ENCODE results near the gene TBRG4. TPM values are rescaled to one million over a fixed set of nuclear protein-coding genes. Genes with fewer than 3 reads are reported as not detected.

The TBRG4 gene
- total RNA-seq, 1 experiment from 2014 or later = 127 TPM

DNA sequence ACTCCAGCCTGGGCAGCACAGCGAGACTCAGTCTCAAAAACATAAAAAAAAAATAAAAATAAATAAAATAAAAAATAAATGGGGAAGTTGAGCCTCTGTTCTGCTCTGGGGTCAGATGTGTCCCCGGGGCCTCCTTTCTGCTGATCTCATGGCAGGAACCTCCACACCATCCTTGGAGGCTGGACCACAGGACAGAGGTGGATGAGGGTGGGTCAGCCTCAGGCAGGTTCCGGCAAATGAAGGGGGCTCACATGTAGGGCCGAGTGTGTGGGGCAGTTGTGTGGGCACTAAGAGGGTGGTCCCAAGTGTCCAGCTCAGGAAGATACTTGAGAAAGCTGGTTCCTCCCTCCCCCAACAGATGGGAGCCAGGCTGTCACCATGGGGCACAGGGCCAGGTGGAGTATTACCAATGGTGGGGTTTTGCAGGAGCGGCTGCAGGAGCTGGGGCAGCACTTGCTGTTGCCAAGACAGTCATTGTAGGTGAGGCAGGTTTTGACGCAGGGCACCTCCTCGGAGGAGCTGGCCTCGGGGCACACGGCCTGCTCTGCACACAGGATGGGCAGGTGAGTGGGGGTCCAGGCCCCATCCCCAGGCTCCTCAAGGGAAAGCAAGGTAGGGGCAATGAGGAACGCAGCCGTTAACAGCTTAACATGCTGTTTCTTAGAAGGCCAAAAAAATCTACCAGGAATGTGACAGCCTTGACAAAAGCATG lies 13.9 kb upstream of the TBRG4 start:
- Mint-ChIP-seq H3K27me3 (ENCODE audit: low read depth) (peaks cover 9% of the 10 kb centered on the region), H3K27ac (no peak overlapping the region; a peak in 1 of 7 replicates), H3K9me3 (no peaks in the 10 kb centered on the region), H3K4me3 (no peak overlapping the region), H3K4me1 (peaks cover 11% of the 10 kb centered on the region in 2 experiments), H3K36me3 (ENCODE audit: insufficient read depth in 1 of 3, low read depth in 3 of 3) (no peaks in the 10 kb centered on the region)
- Histone ChIP-seq H3T11ph (ENCODE audit: low read length) (no peak overlapping the region), H3K56ac (ENCODE audit: insufficient read length, low read depth, low read length) (no peak overlapping the region), H2BK12ac (ENCODE audit: insufficient read length, low read depth, low read length) (no peak overlapping the region), H2AFZ (ENCODE audit: low read length) (no peak overlapping the region), H3K27me3 (ENCODE audit: insufficient read depth, low read length) (no peaks in the 10 kb centered on the region), H3K4ac (ENCODE audit: low read depth, low read length) (no peak overlapping the region), H4K5ac (ENCODE audit: insufficient read length, low read depth, low read length) (no peak overlapping the region), H4K8ac (replicated peaks; ENCODE audit: insufficient read length, low read depth, low read length) (no peak overlapping the region), H2BK120ac (ENCODE audit: low read depth, low read length, poor library complexity, severe bottlenecking) (no peak overlapping the region), H3K27ac (ENCODE audit: insufficient read length, low read depth, low read length) (no peak overlapping the region), H3K18ac (ENCODE audit: insufficient read length, low read depth, low read length) (no peak overlapping the region), H3K9me3 (ENCODE audit: control insufficient read depth, low read depth, low read length) (no peaks in the 10 kb centered on the region), H3K79me2 (ENCODE audit: insufficient read depth, low read length) (no peaks in the 10 kb centered on the region), H4K20me1 (ENCODE audit: control insufficient read depth, insufficient read depth, insufficient read length) (no peaks in the 10 kb centered on the region), H2AK5ac (ENCODE audit: insufficient read length, low read length) (no peak overlapping the region), H3K4me1 (ENCODE audit: insufficient read depth, low read length) (no peaks in the 10 kb centered on the region), H2BK5ac (ENCODE audit: insufficient read length, low read length) (no peak overlapping the region), H3K9ac (ENCODE audit: extremely low read depth, insufficient read length, low read length) (no peak overlapping the region), H3K79me1 (ENCODE audit: insufficient read depth, low read depth, low read length, poor library complexity, severe bottlenecking) (no peaks in the 10 kb centered on the region), H2BK15ac (ENCODE audit: low read depth, low read length) (no peak overlapping the region), H3K23me2 (ENCODE audit: insufficient read length, low read depth, low read length, poor library complexity, severe bottlenecking) (no peaks in the 10 kb centered on the region), H3K14ac (ENCODE audit: insufficient read depth, low read length) (no peak overlapping the region), H2BK20ac (ENCODE audit: low read depth, low read length, poor library complexity, severe bottlenecking) (no peak overlapping the region), H3K4me2 (ENCODE audit: insufficient read depth, insufficient read length, low read length) (no peak overlapping the region), H4K91ac (ENCODE audit: insufficient read length, low read depth, low read length) (no peak overlapping the region), H3K23ac (ENCODE audit: insufficient read length, low read depth, low read length) (no peak overlapping the region)
- WGBS (ENCODE audit: extremely low coverage, insufficient read length, low lambda C conversion rate) = no CpG with 5 or more reads among the region's 11 CpGs
- no peak for DNase-seq
- TF ChIP-seq, protein P1, sequence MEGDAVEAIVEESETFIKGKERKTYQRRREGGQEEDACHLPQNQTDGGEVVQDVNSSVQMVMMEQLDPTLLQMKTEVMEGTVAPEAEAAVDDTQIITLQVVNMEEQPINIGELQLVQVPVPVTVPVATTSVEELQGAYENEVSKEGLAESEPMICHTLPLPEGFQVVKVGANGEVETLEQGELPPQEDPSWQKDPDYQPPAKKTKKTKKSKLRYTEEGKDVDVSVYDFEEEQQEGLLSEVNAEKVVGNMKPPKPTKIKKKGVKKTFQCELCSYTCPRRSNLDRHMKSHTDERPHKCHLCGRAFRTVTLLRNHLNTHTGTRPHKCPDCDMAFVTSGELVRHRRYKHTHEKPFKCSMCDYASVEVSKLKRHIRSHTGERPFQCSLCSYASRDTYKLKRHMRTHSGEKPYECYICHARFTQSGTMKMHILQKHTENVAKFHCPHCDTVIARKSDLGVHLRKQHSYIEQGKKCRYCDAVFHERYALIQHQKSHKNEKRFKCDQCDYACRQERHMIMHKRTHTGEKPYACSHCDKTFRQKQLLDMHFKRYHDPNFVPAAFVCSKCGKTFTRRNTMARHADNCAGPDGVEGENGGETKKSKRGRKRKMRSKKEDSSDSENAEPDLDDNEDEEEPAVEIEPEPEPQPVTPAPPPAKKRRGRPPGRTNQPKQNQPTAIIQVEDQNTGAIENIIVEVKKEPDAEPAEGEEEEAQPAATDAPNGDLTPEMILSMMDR (conservative IDR thresholded peaks at IDR 0.05) = no peak

Data from H9 (cell line).